Colon (tissue), 2 donors: ENCODE results near the gene ATP5ME.

Experiments used
- FAIRE-seq: peaks from 2 replicates; lab custom pipeline; 2012; peaks lifted over from hg19 to GRCh38; lab: Jason Lieb, UNC
- donor health status: control.
- donor health status: control.

ATP5ME gene

DNA sequence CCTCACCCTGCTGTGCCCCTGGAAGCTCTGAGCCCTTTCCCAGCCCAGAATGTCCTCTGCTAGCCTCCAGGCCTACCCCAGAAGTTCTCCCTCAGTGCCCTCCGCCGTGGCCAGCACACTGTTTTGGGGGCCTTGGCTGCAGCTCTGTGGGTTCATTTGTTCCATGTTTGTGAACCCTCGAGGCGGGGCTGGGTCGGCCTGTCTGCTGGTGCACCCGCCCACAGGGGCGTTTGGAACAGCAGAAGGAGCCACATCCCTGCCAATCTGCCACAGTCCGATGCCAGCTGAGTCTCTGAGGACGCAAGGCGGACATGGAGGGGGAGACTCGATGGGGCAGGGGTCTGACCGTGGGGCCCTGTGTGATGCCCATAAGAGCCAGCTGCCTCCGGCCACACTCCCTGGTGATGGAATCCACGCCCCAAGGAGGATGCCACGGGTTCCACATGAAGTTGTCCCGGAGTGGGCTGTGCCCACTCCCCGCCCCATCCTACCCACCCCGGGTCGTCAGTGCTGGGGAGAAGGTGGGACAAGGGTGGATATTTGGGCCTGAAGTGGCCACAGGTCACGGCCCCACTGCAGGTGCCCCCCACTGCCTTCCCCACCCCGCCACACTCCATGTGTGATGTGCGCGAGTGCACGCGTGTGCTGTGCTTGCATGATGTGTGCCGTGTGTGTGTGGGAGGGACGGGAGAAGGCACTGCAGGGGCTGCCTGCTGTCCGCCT, 7.1 kb downstream of the ATP5ME start:
- no peak for FAIRE-seq

DNA sequence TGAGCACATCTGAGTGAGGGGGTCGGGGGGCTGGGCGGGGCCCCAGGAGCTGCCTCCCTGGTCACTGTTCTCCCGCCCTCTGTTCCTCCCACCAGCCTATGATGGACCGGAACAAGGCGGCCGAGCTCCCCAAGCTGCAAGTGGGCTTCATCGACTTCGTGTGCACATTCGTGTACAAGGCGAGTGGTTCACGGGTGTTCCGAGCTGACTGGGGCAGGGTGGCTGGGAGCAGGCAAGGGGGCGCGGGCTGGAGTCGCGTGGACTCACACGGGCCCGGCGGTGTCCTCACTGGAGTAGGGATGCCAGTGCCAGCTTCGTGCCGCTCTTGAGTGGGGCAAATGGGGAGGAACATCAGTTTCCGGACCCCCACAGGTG, 7.7 kb downstream of the ATP5ME start:
- FAIRE-seq, result no peak

DNA sequence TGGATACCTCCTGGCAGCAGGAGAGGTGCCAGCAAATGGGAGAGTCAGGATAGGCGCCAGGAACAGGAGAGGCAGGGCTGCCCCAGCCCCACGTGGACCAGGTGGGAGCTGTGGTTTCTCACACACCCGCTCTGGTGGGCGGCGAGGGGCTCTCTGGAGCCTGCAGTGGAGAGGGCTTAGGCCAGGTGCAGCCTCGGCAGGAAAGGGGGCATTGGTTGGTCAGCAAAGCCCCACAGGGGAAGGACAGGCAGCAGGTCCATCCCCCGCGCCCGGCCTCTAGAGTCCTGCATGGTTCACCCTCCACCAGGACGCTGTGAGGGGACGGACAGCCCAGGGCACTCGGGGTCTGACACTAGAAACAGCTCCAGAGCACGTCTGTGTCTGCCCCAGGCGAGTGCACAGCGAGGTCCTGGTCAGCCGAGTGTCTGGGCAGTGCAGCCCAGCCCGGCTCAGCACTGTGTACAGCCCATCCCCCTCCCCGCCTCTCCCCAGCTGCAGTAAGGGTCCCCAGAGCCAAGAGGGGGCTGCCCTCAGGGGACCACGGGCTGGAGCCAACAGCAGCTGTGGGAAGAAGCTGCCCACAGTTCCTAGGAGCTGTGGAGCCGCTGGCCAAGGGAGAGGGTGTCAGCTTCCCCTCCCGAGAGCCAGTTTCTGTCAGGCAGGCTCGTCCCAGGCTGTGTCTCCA, 8.2 kb downstream of the ATP5ME start:
- no peak for FAIRE-seq

DNA sequence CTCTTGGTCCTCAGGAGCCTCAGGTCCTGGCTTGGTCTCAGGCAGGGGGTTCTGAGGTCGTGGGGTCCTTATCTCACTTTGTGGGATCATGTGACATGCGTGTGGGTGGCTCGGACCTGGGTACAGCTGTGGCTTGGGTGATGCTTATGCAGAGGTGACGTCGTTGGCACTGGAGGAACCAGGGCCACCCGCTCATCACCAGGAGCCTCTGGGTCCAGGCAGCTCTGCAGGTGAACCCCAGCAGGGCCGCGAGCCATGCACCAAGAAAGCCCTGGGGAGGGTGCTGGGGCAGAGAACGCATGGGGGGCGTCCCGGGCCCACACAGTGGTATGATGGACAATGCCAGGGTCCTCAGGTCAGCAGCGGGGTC, 8.7 kb downstream of the ATP5ME start:
- no peak for FAIRE-seq

DNA sequence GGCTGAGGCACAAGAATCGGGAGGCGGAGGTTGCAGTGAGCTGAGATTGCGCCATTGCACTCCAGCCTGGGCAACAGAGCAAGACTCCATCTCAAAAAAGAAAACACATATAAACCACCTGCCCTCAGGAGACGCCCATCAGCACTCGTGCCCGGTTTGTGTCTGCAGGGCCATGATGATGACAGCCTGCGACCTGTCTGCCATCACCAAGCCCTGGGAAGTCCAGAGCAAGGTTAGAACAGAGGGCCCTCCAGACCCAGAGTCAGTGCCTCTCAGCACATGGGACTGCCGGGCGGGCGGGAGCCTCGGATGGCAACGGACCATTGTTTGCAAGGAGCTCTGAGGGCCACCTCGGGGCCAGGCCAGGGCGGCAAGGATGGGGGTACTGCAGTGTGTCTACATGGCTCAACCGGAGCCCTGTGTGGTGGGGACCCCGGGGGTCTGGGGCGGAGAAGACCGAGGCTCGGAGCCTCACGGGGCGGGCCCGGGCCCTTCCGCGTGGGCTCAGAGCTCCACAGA, 9.3 kb downstream of the ATP5ME start:
- no peak for FAIRE-seq

DNA sequence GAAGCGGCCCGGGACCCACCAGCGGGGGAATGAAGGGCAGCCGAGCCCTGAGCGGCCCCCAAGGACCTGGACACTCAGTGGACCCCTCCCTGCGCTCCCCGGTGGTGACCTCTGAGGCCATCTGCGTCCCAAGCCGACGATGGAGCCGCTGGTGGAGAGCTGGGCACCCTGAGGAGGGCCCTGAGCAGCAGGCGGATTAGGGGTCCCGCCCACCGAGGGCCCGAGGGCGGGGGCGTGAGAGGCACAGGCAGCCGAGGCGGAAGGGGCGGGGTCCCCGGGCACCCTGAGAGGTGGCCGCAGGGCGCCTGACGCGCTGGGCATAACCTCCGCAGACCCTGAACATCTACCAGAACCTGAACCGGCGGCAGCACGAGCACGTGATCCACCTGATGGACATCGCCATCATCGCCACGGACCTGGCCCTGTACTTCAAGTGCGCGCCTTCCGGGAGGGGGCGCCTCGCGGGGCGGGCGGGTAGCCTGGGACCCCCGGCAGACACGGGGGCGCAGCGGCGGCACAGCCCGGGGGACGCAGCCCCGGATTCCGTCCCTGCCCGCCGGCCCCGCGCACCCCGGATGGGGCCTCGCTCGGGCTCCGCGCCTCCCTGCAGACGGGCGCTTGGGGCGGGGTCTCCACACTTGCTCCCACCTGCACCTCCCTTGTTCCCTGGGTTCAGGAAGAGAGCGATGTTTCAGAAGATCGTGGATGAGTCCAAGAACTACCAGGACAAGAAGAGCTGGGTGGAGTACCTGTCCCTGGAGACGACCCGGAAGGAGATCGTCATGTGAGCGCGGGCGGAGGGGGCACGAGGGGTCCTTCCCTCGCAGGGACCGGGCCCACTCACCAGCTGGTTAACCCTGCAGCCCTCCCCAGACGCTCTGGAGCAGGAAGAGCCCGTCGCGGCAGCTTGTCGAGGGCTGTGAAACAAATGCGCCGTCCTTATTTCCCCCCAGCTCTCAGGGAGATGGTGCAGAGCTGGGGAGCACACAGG, 10.3 kb downstream of the ATP5ME start:
- no peak for FAIRE-seq

DNA sequence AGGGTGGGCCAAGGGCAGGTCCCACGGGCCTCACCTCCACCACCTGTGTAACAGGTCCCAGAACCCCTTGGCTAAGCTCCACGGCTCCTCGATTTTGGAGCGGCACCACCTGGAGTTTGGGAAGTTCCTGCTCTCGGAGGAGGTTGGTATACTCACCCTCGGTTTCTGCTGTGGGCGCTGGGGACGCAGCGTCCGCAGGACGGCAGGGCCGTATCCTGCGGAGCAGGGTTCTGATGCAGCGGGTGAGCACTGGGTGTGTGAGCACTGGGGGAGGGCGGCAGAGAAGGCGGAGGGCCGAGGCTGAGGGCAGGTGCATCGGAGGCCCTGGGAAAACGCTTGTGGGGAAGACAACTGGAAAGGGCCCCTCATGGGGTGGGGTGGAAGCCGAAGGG, 11.0 kb downstream of the ATP5ME start:
- FAIRE-seq, result no peak

DNA sequence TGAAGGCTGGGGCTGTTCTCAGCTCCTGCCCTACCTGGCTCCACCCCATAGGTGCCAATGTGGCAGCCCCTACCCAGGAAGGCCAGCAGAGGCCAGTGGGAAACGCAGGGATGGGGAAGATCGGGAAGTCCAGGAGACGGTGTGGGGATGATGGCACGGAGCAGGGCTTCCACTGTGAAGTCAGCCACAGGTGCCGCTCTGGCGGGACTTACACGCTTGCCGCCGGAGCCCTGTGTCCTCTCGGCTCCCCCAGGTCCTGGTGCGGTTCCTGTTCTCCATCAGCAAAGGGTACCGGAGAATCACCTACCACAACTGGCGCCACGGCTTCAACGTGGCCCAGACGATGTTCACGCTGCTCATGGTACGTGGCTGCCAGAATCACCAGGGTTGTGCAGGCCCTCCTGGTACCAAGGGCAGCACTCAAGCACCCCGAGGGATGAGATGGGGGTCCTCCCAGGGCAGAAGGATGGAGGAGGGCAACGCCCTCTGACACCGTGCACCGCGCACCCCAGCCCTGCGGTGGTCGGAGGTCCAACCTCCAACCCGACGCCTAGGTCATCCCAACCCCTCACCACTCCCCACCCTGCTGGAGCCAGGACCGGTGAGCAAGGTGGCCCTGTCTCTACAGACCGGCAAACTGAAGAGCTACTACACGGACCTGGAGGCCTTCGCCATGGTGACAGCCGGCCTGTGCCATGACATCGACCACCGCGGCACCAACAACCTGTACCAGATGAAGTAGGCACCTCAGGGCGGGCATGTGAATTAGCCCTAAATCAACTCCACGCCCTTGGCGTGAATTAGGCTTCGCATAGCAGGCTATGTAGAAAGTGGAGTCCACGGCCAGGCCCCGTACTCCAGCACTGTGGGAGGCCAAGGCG, 12.0 kb downstream of the ATP5ME start:
- FAIRE-seq, result no peak

DNA sequence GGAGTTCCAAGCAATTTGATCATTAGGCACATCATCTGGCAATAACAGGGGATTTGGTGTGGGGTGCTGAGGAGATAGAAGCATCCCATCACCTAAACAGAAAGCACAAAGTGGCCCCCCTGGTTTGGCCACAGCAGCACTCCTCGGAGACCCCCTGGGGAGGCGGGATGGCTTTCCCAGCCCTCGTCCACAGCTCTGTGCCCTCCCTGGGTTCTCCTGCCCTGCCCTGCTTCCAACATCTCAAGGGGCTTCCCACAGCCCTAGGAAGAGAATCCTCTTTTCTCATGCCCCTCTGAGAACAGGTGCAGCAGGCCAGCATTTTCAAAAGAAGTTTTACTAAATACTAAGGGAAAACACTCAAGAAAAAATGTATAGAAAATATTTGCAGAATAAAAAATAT, 12.8 kb downstream of the ATP5ME start:
- FAIRE-seq, result no peak

DNA sequence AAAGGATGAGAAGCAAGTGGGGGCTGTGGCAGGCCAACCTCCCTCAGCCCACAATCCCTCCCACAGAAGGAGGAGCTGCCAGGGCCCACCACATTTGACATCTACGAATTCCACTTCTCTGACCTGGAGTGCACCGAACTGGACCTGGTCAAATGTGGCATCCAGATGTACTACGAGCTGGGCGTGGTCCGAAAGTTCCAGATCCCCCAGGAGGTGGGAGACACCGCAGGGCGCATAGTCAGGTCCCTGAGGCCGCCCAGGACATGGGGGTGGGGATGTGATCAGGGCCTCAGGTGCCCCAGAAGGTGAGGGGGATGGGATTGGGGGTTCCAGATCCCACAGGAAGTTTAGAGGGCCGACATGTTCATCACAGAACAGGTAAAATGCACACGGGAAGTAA, 13.7 kb downstream of the ATP5ME start:
- no peak for FAIRE-seq

DNA sequence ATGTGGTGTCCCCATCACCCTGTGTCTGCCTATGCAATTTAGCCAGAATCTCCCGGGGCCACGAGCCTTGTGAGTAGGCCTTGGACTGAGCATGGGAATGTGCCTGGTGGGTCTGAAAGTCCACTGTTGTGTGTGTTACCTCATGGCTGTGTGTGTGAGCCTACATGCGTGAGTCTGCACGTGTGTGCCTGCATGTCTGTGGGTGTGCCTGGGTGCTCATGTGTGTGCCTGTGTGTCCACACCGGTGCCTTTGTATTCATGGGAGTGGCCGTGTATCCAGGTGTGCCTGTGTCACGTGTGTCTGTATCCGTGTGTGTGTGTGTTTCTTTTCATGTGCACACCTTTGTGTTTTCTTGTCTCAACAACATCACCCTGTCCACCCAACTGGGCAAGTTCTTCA, 14.2 kb downstream of the ATP5ME start:
- FAIRE-seq, result no peak

DNA sequence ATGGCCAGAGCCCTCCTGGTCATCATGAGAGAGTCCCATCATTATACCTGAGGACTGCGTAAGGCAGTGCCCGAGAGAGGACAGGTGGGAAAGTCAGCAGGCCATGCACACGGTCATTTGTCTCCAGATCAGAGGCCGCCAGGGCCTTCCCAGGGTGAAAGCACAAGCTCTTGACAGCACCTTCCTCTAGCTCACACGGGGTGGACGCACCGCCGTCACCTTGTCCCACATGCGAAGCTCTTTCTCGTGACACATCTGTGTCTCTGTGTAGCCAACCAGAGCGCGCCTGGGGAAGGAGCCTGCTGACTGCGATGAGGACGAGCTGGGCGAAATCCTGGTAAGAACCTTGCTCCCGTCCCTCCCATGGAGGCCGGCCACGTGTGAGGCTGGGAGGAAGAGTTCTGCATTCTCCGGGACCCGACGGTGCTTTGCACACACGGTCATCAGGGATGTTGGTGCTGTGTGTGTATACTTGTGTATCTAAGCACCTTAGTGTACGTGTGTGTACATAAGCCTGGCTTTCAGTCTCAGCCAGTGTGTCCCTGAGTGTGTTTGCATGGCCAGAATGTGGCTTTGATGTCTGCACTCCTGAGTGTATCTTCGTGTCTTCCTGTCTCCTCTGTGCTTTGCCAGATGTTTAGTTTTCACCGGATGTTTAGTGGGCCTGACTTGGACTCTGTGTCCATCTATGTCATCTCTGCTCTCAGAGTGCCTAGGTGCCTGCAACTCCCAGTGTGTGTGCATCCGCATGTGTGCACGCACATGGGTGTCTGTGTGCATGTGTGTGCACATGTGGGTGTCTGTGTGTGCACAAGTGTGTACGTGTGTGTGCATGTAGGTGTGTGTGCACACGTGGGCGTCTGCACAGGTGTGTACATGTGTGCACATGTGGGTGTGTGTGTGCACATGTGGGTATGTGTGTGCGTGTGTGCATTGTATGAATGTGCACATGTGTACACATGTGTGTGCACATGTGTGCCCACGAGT, 15.1 kb downstream of the ATP5ME start:
- no peak for FAIRE-seq

DNA sequence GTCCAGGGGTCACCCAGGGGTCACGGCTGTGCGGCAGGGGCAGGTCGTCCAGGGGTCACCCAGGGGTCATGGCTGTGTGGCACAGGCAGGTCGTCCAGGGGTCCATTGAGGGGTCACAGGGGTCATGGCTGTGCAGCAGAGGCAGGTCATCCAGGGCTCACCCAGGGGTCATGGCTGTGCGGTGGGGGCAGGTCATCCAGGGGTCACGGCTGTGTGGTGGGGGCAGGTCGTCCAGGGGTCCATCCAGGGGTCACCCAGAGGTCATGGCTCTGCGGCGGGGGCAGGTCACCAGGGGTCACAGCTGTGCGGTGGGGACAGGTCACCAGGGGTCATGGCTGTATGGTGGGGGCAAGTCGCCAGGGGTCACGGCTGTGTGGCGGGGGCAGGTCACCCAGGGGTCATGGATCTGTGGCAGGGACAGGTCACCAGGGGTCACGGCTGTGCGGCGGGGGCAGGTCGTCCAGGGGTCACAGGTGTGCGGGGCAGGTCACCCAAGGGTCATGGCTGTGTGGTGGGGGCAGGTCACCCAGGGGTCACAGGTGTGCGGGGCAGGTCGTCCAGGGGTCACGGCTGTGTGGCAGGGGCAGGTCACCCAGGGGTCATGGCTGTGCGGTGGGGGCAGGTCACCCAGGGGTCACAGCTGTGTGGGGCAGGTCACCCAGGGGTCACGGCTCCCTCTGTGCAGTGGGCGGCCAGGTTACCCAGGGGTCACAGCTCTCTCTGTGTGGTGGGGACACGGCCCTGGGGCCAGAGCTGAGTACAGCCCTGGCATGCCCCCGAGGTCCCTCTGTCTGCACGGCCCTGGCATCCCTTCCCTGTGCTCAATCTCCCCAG, 16.0 kb downstream of the ATP5ME start:
- FAIRE-seq, result no peak

DNA sequence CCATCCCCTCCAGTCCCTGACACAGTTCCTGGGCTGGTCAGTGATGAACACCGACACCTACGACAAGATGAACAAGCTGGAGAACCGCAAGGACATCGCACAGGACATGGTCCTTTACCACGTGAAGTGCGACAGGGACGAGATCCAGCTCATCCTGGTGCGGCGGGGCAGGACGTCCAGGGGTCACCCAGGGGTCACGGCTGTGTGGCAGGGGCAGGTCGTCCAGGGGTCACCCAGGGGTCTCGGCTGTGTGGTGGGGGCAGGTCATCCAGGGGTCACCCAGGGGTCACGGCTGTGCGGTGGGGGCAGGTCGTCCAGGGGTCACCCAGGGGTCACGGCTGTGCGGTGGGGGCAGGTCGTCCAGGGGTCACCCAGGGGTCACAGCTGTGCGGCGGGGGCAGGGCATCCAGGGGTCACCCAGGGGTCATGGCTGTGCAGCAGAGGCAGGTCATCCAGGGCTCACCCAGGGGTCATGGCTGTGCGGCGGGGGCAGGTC, 16.7 kb downstream of the ATP5ME start:
- FAIRE-seq, result no peak

DNA sequence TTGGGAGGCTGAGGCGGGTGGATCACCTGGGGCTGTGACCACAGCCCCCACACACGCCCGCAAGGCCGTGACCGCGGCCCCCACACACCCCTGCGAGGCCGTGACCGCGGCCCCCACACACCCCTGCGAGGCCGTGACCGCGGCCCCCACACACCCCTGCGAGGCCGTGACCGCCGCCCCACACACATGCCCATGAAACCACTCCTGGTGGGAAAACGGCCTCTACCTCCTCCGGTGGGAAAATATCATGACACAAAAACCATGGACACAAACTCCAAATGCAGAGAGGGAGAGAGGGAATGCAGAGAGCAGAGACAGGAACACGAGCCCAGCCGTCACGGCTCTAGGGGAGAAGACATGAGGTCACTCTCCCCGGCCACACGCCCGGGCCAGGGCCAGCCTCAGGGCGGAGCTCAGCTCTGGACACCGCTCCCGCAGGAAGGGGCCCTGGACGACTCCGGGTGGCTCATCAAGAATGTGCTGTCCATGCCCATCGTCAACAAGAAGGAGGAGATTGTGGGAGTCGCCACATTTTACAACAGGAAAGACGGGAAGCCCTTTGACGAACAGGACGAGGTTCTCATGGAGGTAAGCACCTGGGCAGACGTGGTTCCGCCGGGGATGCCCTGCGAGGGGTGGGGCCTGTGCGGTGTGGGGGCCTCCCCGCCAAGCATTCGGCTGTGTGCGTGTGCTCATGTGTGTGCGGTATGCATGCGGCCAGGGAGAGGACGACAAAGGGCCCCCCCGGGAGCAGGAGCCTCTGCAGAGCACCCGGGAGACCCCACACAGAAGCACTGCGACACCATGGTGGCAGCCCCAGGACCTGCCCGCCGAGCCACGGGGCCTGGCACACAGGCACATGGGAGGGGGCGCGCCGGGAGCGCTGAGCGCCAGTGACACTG, 17.4 kb downstream of the ATP5ME start:
- FAIRE-seq, result no peak

DNA sequence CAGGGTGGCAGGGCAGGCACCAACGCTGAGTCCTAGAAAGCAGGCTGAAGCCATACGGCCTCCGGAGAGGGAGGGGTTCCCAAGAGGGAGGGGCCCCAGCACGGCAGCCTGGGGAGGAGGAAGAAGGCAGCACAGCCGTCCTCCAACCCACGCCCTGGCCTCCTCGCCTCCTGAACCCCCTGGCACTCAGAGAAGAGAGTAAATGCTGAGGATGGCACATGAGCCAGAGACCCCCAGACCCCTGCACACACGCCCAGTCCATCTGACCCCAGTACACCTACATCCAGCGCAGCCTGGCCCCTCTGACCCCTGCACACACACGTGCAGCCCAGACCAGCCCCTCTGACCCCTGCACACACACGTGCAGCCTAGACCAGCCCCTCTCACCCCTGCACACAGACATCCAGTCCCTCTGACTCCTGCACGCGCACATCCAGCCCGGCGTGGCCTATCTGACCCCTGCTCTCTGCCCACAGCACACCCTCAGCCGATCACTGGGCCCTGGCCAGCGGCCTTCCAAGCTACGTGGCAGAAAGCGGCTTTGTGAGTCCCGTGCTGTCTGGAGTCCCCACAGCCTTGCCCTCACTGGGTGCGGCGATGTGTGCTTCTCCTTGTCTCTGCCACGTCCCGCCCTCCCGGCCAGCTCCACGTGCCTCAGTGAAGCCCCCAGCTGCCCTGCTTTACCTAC, 18.5 kb downstream of the ATP5ME start:
- no peak for FAIRE-seq

DNA sequence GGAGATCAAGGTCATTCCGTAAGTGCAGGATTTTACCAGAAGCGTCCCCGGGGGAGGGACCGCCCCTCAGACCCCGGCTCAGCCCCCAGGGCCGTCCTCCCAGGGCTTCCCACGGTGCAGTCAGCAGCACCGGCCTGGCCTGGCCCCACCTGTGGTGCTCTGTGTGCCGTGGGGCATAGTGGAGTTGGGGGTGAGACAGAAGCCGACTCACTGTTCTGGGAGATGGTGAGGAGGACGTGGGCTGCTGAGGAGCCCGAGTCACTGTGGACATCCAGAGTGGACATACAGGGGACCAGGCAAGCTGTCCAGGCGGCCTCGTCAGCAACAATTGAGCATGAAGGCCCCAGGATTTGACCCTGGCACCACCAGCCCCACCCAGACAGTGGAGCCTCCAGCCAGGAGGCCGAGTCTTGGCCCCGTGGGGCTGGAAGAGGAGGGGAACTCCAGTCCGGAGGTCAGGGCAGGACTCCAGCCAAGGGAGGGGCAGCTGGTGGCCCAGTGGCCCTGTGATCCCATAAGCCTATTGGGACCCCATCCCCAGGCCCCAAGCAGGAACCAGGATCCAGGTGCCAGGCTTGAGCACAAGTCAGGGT, 19.1 kb downstream of the ATP5ME start:
- FAIRE-seq, result no peak
